ENCODE data around the gene UNC5C.
A peak's percentile ranks its signal among the peaks of the same experiment; 100 is the strongest.

The UNC5C gene

DNA sequence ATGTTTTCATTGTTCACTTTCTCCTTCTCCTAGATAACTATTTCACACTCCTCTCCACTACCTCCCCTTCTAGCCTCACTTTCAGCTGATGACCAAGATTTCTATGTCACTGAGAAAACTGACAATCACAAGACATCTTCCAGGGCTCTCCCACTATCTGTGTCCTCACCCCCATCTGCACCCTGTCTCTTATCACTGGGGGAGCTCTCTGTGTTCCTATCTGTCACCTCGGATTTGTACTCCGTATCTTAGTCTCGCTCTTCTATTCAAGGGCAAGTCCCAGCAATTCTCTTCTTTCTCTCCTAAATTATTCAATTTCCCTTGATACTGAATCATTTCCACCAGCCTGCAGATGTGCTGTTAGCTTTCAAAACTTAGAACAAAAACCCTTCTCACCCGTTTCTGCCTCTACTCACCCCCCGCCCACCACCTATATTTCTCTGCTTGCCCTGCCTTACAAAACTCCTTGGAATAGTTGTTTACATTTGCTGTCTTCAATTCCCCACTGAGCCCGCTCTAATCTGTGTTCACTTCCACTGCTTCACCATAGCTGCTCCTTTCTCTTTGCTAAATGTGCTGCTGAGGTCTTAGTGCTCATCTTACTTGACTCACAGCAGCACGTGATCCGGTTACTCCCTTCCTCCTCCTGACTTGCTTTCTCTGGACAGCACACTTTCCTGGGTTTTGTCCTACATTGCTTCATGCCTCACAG lies 293.2 kb downstream of the UNC5C start:
- no peak for DNase-seq

DNA sequence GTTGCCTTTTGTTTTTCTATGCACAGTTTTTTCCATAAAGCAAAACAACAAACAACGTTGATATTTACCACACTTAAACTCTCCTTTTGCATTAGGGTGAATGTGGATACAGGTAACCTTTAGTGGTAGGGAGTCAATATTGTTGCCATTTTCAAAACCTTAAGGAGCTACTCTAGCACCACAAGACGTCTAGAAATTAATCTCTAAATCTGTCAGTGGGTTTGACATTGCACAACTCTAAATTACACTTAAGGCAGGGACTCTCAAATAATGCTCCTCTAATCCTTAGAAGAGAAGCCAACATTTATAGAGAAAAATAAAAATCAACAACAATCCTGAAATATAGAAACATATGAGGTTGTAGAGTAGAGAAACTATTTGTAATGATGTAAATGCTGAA lies 297.2 kb downstream of the UNC5C start:
- DNase-seq: no peak

DNA sequence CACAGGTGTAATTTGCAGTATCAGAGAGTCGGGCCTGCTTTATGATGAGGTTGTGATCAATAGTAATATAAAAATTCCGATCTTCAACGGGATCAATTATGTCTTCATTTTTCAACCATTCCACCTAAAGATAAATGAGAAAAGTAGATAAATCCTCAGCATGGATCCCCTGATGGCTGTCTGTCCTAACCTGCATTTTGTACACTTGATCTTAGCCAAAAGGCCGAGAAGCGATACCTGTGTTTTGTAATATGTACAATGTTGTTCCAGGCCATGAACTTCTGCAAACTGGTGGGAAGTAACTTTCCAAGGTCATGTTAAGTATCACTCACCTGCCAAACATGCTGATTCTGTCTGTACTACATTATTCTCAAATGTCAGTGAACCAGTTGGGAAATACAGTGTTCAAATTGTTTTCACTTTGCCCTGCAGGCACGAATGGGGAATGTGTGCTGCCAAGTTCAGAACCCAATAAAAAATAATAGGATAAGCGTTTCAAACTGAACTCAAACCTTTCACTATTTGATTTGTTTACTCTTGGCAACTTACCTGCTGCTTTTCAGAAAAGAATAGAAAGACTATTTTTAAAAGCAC lies 298.1 kb downstream of the UNC5C start:
- DNase-seq: peak; percentile 91

DNA sequence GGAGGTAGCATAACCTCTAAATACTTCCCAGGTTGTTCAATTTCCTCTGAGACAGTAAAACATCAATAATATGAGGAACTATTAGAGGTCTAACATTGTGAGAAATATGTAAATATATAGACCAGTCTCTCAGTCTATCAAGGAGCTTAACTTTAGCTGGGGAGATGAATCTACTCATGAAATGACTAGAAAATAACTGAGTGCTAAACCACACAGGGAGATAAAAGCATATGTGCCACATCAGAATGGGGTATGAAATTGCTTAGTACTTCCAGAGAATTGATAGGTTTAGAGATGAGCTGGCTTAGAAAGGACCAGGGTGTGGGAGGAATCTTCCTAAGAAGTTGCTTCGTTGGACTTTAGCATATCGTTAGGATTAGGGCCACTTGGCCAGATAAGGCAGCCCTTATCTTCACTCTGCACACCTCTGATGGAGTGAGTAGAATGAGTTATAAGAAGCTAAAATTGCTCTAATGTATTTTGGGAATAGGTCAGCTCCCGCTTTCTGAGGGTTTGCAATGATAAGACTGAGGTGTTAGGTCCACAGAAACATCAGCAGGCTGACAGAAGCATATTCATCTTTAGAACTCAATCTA lies 299.2 kb downstream of the UNC5C start:
- DNase-seq: no peak

DNA sequence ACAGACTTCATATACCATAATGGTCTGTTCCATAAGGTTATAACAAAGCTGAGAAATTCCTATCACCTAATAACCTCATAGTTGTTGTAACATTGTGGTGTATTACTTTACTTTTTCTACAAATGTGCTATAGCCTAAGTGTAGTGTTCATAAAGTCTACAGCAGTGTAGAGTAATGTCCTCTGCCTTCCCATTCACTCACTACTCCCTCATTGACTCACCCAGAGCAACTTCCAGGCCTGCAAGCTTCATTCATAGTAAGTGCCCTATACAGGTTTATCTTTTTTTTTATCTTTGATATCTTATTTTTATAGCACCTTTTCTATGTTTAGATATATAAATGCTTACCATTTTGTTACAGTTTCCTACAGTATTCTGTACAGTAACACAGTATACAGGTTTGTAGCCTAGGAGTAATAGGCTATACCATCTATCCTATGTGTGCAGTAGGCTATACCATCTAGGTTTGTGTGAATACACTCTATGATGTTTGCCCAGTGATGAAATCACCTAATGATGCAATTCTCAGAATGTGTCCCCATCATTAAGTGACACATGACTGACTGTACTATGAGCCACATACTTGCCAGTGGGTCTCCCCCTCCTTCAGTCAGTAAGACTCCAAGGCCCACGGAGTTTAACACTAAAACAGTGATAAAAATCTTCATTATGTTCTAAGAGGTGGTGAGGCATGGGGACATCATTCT lies 299.9 kb downstream of the UNC5C start:
- peak; percentile 51 for DNase-seq

DNA sequence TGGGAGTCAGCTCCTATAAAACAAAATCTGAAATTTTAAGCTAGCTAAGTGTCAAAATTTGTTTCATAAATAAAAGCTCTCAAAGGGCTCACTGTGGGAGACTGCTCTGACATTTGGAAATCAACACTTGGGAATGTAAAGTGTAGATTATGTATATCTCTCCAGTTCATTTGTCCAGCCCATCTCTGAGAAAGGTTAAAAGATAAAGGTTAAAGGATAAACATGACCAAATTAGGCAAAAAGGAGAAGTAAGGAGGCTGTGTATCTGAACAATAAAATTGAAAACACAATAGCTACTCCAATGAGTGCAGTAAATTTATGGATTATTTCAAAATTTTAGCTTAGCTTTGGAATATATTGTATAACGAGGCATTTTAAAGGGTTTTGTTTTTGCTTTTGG lies 304.9 kb downstream of the UNC5C start:
- DNase-seq: no peak

DNA sequence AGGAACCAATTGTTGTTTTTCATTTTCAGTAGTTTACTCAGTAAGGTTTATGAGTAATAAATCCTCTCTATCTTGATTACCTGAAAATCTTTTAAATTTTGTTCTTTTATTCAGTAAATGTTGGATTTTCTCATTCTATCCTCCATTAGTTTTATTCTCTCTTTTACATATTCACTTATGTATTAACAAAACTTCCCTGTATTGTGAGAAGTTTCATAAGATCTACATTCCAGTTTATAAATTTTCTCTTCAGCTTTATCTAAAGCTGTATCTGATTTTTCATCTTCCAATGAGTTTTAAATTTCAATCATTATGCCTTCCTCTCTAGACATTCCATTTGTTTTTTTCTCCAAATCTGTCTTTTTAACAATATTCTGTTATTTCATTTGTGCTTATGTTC lies 310.2 kb downstream of the UNC5C start:
- no peak for DNase-seq

DNA sequence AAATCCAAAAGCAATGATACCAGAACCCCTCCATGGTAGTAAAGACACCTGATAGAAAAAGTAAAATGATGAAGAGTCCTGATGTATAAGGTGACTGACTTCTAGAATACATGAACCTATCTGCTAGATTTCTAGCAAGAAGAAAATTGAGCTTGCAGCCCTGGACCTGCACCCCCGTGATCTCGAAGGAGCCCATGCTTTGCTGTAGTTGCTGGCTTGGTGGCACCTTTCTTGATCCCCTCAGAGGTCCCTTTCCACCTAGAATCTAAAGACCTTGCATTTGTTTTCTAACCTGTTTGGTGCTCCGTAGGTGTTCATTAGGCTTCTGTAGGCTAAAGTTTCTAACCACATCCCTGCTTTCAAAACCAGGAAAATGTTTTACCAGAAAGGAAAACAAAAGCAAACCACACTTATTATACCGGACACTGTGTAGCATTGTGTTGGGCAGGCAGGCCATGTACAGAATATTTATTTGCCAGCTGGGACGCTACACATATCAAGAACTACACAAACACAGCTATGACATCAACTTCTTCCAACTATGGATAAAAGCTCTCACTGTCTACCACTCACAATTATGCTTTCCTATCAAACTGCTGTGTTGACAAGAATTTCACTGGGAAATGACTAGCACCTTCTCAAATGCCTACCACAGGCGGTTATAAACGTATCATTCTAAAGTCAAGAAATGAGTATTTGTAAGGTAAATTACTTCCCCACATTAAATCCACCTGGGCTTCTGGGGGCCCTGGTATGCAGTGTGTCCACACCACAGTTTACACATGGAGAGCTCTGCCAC lies 316.2 kb downstream of the UNC5C start:
- peak; percentile 33 for DNase-seq

DNA sequence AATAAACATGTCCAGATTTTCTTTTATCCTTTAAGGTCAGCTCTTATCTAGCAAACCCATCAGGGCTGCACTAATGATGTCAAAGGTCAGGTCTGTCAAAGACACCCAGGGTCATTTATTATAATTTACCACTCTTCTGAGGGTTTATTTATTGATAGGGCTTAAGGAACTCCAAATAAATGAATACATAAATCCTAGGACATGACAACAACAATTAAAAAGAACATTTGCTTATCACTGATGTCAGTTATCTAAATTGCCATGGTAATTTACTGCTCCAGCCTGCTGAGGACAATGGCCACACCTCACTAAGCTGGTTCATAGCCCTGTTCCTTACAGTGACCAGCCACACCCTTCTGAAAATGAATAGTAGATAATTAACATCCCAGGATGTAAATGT lies 317.1 kb downstream of the UNC5C start:
- peak; percentile 75 for DNase-seq

DNA sequence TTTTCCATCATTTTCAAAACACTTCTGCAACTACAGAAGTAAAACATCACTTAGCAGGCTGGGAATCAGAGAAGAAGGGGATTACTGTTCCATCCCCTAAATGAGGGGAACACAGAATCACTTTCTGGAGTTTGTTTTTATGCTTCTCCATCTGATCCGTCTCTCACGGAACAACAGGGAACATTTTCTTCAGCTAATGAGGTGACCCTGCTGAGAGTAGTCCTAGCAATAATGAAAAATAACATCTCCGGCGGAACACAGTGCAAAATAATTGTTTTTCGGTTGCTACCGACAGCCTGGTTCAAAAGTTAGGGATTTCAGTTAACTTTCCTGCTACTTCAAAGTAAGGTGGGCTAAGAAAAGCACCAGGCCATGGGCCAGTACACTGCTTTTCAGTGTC lies 322.9 kb downstream of the UNC5C start:
- DNase-seq: no peak

DNA sequence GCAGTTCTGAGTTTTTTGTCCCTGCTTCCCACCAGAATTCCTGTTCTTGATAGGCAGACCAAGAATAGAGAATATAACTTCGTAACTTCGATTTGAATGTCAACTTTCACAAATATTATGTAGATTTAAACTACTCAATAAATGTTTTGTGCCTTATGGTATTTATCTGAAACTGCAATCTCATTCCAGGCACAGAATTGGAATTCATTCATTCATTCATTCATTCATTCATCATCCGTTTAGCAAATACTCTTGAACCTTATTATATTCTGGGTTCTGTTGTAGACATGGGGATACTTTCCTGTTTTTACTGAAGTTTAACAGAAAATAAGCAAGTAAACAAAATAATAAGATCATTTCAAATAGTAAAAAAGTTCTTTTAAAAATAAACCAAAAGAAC lies 324.4 kb downstream of the UNC5C start:
- DNase-seq: no peak

DNA sequence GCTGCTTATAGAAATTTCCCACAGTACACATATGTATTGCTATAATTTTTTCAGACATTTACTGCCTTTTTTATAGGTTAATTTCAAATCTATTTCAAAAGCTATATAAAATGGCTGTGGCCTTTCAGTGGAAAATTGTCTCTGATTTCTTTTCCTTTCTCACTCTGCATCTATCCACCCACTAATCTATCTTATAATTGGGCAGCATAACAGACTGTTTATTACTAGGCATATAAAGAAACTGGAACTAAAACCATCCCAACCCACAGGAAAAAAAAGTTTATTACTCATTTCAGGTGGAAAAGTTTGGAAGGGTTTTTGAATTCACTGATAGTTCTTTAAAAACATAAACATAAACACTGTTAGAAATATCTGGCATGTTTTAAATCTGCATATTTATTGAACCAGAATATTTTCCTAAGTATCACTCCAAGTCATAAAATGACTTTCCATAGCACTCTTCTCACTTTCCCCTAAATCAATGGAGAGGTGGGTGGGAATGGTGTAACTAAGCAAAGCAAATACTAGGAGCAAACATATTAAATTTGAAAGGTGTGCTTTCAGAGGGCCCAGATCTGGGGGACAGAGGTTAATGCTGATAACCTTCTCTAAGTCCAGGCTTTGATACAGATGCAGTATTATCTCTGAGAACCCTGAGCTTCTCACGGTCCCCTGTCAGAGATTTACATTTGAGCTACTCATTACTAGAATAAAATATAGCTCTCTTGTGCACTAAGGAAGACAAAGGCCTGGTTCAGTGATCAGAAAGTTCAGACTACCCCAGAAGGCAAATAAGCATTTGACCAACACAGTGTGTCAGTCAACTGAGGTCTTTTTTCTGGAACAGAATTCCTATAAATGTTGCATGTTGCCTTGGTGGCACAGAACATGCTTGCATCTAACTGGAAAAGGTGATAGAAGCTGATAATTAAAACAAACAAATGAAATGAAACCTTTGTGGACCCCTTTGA lies 328.3 kb downstream of the UNC5C start:
- DNase-seq: no peak

DNA sequence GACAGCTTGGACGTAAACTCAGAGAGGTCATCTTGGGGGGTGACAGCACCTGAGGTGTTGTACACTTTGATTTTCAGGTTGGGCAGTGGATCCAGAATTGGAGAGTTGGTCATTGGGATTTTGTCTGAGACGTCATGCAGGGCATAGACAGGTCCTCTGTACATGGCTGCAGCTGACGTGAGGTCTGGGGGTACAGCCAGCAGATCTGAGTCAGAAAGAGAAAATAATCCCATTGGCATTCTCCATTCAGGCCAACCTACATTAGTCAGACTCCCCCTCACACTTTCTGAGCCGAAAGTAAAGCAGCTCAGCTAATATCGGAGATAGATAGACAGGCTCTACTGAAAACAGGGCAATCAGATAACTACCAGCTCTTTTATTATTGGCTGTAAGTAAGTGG lies 329.7 kb downstream of the UNC5C start:
- no peak for DNase-seq

DNA sequence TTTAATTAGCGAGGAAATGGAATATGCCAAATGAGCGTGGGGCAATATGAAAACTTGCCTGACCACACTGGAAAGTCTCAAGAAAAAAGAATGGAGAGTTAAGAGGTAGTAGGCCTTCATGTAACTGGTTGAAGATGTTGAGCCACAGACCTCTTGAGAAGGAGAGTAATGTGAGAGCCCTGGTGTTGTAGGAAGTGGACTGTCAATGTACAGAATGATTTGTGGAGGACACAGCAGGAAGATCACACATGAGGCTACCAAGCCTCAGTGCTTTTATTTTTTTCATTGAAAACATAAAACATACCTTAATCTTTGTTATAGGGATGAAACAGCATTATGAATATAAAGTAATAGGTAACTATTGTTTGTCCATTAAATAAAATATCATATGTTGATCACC lies 331.6 kb downstream of the UNC5C start:
- DNase-seq: peak; percentile 33

DNA sequence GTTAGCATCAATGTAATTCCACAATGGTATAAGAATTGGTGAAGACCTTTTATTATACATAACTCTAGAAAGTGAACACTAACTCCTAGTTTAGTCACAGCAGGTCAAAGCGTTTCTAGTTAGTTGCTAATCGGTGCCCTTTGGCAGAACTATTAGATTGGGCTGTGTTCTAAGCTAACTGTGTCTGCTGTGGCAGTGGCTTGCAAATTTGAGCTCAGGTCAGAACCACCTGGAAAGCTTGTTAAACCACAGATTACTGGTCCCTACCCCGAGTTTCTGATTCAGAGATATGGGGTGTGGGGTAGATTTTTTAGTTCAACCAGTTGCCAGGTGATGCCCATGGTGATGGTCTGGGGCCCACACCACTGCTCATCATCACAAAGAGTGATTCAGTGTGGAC lies 332.1 kb downstream of the UNC5C start:
- no peak for DNase-seq

DNA sequence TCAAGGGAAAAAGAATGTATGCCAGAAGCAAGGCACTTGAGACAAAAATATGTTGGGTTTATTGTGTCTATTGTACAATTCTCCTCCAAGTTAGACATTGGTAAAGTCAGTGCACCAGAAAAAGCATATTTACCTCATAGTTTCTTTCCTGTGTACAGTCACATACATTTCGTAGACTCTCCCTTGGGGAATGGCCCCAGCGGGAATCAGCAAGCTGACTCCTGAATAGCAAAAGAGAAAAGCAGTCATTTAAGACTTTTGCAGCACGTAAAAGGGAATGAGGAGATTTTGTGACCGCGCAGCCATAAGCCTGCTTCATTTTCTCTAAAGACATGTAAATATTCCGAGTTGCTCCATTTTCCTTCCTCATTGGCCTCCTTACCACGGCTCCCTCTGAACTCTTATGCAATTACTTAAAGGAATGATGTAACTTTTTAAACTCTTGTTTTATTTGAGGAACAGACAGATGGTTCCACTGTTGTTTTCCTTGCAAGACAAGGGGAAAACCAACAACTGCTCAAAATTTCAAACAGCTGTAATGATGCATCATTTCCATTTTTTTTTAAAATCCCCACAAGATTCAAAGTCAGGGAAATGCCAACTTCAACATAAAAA lies 332.7 kb downstream of the UNC5C start:
- peak; percentile 6 for DNase-seq

DNA sequence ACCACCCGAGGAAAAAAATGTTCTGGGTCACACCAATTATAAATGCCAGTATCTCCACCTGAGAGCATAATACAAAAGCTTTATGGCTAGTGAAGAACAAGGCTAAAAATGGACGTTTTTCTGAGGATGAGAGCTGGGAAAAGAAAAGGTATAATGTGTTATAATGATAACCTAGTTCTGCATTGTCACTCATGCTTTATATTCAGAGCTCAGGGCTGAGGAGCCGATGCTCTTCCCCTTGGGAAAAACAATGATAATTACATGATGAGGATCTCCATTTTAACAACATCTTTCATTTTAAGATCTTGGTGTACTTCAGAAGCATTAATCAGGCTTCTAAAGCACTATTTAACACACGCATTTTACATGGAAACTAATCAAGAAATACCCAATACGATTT lies 333.7 kb downstream of the UNC5C start:
- DNase-seq: peak; percentile 31

DNA sequence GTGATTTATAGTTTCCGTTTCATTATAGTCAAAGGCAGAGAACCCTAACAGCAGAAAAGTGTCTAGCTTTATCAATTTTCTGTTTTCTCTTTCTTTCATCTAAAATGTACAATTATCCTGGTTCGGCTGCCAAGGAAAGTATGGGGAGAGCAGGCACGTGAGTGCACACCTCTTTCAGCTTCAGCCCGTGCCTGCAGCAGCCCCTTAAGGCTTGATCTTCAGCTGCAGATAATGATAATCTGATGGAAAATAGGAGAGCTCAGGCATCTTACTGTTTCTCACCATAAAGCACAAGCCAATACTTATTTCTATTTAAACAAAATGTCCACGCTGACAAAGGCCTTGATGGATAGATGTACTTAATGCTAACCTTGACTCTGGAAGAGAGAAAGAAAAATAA lies 334.4 kb downstream of the UNC5C start:
- peak; percentile 46 for DNase-seq

DNA sequence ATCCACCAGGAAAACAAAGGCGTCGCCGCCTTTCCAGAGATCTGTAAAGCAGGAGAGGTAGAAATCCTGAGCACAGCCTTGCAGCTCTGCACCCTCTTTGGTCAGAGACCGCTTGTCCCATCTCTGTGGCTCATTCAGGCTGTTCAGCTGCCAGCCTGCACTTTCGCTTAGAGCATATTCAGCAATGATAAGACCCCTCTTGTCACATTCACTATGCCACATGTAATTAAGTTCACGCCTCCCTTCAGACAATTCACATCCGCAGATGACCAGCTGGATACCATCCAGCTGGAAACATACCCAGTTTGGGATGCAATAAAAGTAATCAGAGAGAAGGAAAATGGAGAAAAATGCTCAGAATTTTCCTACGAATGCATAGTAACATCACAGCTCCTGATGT lies 335.4 kb downstream of the UNC5C start:
- peak; percentile 77 for DNase-seq

DNA sequence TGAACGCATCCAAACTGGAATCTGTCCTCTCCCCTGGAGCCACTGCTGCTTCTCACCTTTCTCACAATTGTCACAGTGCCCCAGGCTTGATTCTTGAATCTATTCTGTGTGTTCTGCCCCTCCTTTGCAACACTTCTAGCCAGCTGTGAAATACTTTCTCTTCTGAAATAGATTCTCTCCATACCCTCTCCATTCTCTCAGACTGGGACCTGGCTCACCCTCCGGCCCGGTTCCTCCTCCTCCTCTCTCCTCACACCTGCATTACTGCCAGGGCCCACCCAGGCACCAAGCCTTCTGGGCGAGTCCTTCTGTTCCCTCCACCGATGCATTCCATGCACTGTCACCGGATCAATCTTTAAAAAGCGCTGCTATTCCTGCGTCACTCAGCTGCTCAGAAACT lies 336.1 kb downstream of the UNC5C start:
- peak; percentile 16 for DNase-seq

DNA sequence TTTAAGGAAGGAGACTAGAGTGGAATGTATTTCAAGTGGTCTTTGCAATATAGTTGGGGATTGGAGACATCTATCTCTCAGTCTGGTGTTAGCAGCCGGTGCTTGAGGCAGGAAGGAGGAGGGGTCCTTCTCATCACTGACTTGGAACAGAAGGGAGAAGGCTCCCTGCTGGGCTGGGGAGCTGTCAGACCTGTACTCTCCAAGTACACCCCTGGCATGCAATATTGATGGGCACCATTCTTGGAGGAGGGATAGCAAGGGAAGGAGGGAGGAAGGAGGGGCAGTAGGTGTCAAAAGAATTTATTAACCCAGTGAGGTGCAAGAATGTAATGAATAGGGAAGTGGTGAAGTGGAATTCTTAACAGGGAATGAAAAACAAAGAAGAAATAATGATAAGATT lies 338.8 kb downstream of the UNC5C start:
- peak; percentile 34 for DNase-seq

Measured in NCI-H69 (cell line).